Measurements from ENCODE around the gene AS3MT.
"Not testable (repeated sequence)": the region's sequence is repeated elsewhere in the genome, so short reads cannot be mapped to it uniquely, and the experiment has no call there.

The AS3MT gene

GRCh38 chr10:102845352-102845902, 23.8 kb upstream of the AS3MT start:
- no peak overlapping the region for H2BK120ac ChIP-seq (ENCODE audit: insufficient read depth, low read length, poor library complexity)
- H2AK5ac ChIP-seq (ENCODE audit: low read length), result no peak overlapping the region
- no peak overlapping the region for H4K8ac ChIP-seq (ENCODE audit: low read depth, low read length)
- no peaks in the 10 kb centered on the region for H3K27me3 ChIP-seq (ENCODE audit: insufficient read depth, low read length)
- H3K79me1 ChIP-seq (ENCODE audit: low read length), result no peaks in the 10 kb centered on the region
- H3K4me2 ChIP-seq (ENCODE audit: low read length), result no peak overlapping the region
- no peak overlapping the region for H4K12ac ChIP-seq (ENCODE audit: low read depth, low read length)
- H3K27ac ChIP-seq (ENCODE audit: low read depth, low read length), result no peak overlapping the region
- H3K23ac ChIP-seq (ENCODE audit: low read length), result no peak overlapping the region
- H2BK12ac ChIP-seq (ENCODE audit: low read length), result no peak overlapping the region
- H4K91ac ChIP-seq (ENCODE audit: low read depth, low read length), result no peak overlapping the region
- H3K14ac ChIP-seq (ENCODE audit: low read length), result no peak overlapping the region
- H3K79me2 ChIP-seq (ENCODE audit: control insufficient read depth, insufficient read depth, low read length, poor library complexity), result no peaks in the 10 kb centered on the region
- no peak overlapping the region for H3K18ac ChIP-seq (ENCODE audit: low read length)
- H3K4ac ChIP-seq (ENCODE audit: low read depth, low read length), result no peak overlapping the region
- H3K9ac ChIP-seq (ENCODE audit: low read length), result no peak overlapping the region
- no peak overlapping the region for H2BK5ac ChIP-seq (ENCODE audit: low read depth, low read length, poor library complexity)
- no peaks in the 10 kb centered on the region for H3K36me3 ChIP-seq (ENCODE audit: control insufficient read depth in 1 of 2, insufficient read depth in 2 of 2, low read length in 2 of 2)
- no CpG with 5 or more reads among the region's 9 CpGs for WGBS (ENCODE audit: extremely low coverage, insufficient coverage, insufficient read length)
- H3K4me3 ChIP-seq (ENCODE audit: low read depth, low read length), result no peak overlapping the region
- DNase-seq, result no peak
- H3K4me1 ChIP-seq (ENCODE audit: control insufficient read depth in 1 of 2, insufficient read depth in 2 of 2, low read length in 2 of 2), result no peaks in the 10 kb centered on the region
- no peak overlapping the region for H2AFZ ChIP-seq (ENCODE audit: insufficient read depth, low read length, poor library complexity)
- peaks cover 8% of the 10 kb centered on the region for H3K9me3 ChIP-seq (ENCODE audit: insufficient read depth, low read depth, low read length)

- Histone ChIP-seq H3K9me3 (ENCODE audit: insufficient read depth, low read depth, low read length) (peaks cover 8% of the 10 kb centered on the region), H3K4ac (ENCODE audit: low read depth, low read length) (no peak overlapping the region), H2AFZ (ENCODE audit: insufficient read depth, low read length, poor library complexity) (no peak overlapping the region), H3K79me1 (ENCODE audit: low read length) (peaks cover 5% of the 10 kb centered on the region), H3K4me1 (ENCODE audit: control insufficient read depth in 1 of 2, insufficient read depth in 2 of 2, low read length in 2 of 2) (no peaks in the 10 kb centered on the region), H4K91ac (ENCODE audit: low read depth, low read length) (no peak overlapping the region), H3K27ac (ENCODE audit: low read depth, low read length) (no peak overlapping the region), H3K4me3 (ENCODE audit: low read depth, low read length) (no peak overlapping the region), H3K4me2 (ENCODE audit: low read length) (no peak overlapping the region), H4K12ac (ENCODE audit: low read depth, low read length) (no peak overlapping the region), H2BK12ac (ENCODE audit: low read length) (no peak overlapping the region), H2BK5ac (ENCODE audit: low read depth, low read length, poor library complexity) (no peak overlapping the region), H3K18ac (ENCODE audit: low read length) (no peak overlapping the region), H3K23ac (ENCODE audit: low read length) (no peak overlapping the region), H3K9ac (ENCODE audit: low read length) (no peak overlapping the region), H3K14ac (ENCODE audit: low read length) (no peak overlapping the region), H2BK120ac (ENCODE audit: insufficient read depth, low read length, poor library complexity) (no peak overlapping the region), H2AK5ac (ENCODE audit: low read length) (no peak overlapping the region), H4K8ac (ENCODE audit: low read depth, low read length) (no peak overlapping the region), H3K79me2 (ENCODE audit: control insufficient read depth, insufficient read depth, low read length, poor library complexity) (peaks cover 2% of the 10 kb centered on the region), H3K27me3 (ENCODE audit: insufficient read depth, low read length) (no peaks in the 10 kb centered on the region), H3K36me3 (ENCODE audit: control insufficient read depth in 1 of 2, insufficient read depth in 2 of 2, low read length in 2 of 2) (no peaks in the 10 kb centered on the region)
- WGBS (ENCODE audit: extremely low coverage, insufficient coverage, insufficient read length), result no CpG with 5 or more reads among the region's 9 CpGs
- peak; percentile 5 to 42 for DNase-seq
Measured at GRCh38 chr10:102850025-102850518, 19.2 kb upstream of the AS3MT start.

- not testable (repeated sequence) for H3K36me3 ChIP-seq (ENCODE audit: control insufficient read depth in 1 of 2, insufficient read depth in 2 of 2, low read length in 2 of 2); H3K4me3 ChIP-seq (ENCODE audit: low read depth, low read length); H3K18ac ChIP-seq (ENCODE audit: low read length); H3K4me1 ChIP-seq (ENCODE audit: control insufficient read depth in 1 of 2, insufficient read depth in 2 of 2, low read length in 2 of 2); H3K4me2 ChIP-seq (ENCODE audit: low read length); H2AFZ ChIP-seq (ENCODE audit: insufficient read depth, low read length, poor library complexity); H2BK5ac ChIP-seq (ENCODE audit: low read depth, low read length, poor library complexity); H3K79me1 ChIP-seq (ENCODE audit: low read length); H4K91ac ChIP-seq (ENCODE audit: low read depth, low read length); H4K8ac ChIP-seq (ENCODE audit: low read depth, low read length); H2BK120ac ChIP-seq (ENCODE audit: insufficient read depth, low read length, poor library complexity); H3K9ac ChIP-seq (ENCODE audit: low read length); H3K4ac ChIP-seq (ENCODE audit: low read depth, low read length); H2AK5ac ChIP-seq (ENCODE audit: low read length); H2BK12ac ChIP-seq (ENCODE audit: low read length); H3K9me3 ChIP-seq (ENCODE audit: insufficient read depth, low read depth, low read length); H3K27me3 ChIP-seq (ENCODE audit: insufficient read depth, low read length); H3K79me2 ChIP-seq (ENCODE audit: control insufficient read depth, insufficient read depth, low read length, poor library complexity); H3K14ac ChIP-seq (ENCODE audit: low read length); H3K27ac ChIP-seq (ENCODE audit: low read depth, low read length); H4K12ac ChIP-seq (ENCODE audit: low read depth, low read length); DNase-seq; H3K23ac ChIP-seq (ENCODE audit: low read length)
- no CpG with 5 or more reads among the region's 7 CpGs for WGBS (ENCODE audit: extremely low coverage, insufficient coverage, insufficient read length)
Measured at GRCh38 chr10:102853237-102853636, 16.0 kb upstream of the AS3MT start.

- H3K23ac ChIP-seq (ENCODE audit: low read length); H3K14ac ChIP-seq (ENCODE audit: low read length); H3K36me3 ChIP-seq (ENCODE audit: control insufficient read depth in 1 of 2, insufficient read depth in 2 of 2, low read length in 2 of 2); H3K9me3 ChIP-seq (ENCODE audit: insufficient read depth, low read depth, low read length); H3K18ac ChIP-seq (ENCODE audit: low read length); H3K4me2 ChIP-seq (ENCODE audit: low read length); H2AFZ ChIP-seq (ENCODE audit: insufficient read depth, low read length, poor library complexity); H3K4me1 ChIP-seq (ENCODE audit: control insufficient read depth in 1 of 2, insufficient read depth in 2 of 2, low read length in 2 of 2); H2AK5ac ChIP-seq (ENCODE audit: low read length); H4K8ac ChIP-seq (ENCODE audit: low read depth, low read length); H3K79me2 ChIP-seq (ENCODE audit: control insufficient read depth, insufficient read depth, low read length, poor library complexity); H3K4me3 ChIP-seq (ENCODE audit: low read depth, low read length); H3K4ac ChIP-seq (ENCODE audit: low read depth, low read length); H3K79me1 ChIP-seq (ENCODE audit: low read length); H3K27me3 ChIP-seq (ENCODE audit: insufficient read depth, low read length); H3K9ac ChIP-seq (ENCODE audit: low read length): not testable (repeated sequence)
- peak overlapping the region; percentile 35 for H2BK120ac ChIP-seq (ENCODE audit: insufficient read depth, low read length, poor library complexity)
- H4K91ac ChIP-seq (ENCODE audit: low read depth, low read length), result peak overlapping the region; percentile 31
- peak overlapping the region; percentile 68 for H2BK5ac ChIP-seq (ENCODE audit: low read depth, low read length, poor library complexity)
- peak overlapping the region; percentile 78 for H3K27ac ChIP-seq (ENCODE audit: low read depth, low read length)
- H2BK12ac ChIP-seq (ENCODE audit: low read length), result peak overlapping the region; percentile 58
- DNase-seq, result peak; percentile 19 to 53
- WGBS (ENCODE audit: extremely low coverage, insufficient coverage, insufficient read length), result no CpG with 5 or more reads among the region's 11 CpGs
- H4K12ac ChIP-seq (ENCODE audit: low read depth, low read length), result peak overlapping the region; percentile 56
Measured at GRCh38 chr10:102855731-102856436, 13.4 kb upstream of the AS3MT start.

All from trophoblast cell (in vitro differentiated cells and primary cell).